GM12878 (cell line): Measurements from ENCODE around the gene DUSP16. TPM values are rescaled to one million over a fixed set of nuclear protein-coding genes. Genes with fewer than 3 reads are reported as not detected.

Experiments used
- ATAC-seq: fragments of 200-7000 bp; cut with Tn5 transposase; 3 replicates; pipeline ENCODE4 v1.9.1; 2020; ENCODE audit warnings: mild to moderate bottlenecking, moderate library complexity
- BruUV-seq: library from RNA; stranded (reverse); fragments of 400-500 nt; replicated peaks from 2 replicates; lab custom pipeline; 2021; lab: Mats Ljungman, UMichigan
- CTCF ChIA-PET: fragments of 300-600 bp; sonication (Branson Sonifier 250); formaldehyde crosslinking; extraction: SDS; loops from one replicate; lab custom pipeline; 2021; ENCODE audit warnings: inconsistent platforms; lab: Yijun Ruan, JAX
- POLR2A ChIA-PET: fragments of 350-600 bp; formaldehyde crosslinking; extraction: SDS; loops from one replicate; lab custom pipeline; 2021; ENCODE audit warnings: inconsistent platforms; lab: Charles Lee
- RAD21 ChIA-PET: fragments of 300-600 bp; sonication (Branson Sonifier 250); formaldehyde crosslinking; loops from one replicate; lab custom pipeline; 2023; ENCODE audit warnings: antibody characterized with exemption; ENCODE audit not compliant: unreplicated experiment; lab: Charles Lee
- SMC1A ChIA-PET: fragments of 300-600 bp; sonication (Branson Sonifier 250); formaldehyde crosslinking; loops from one replicate; lab custom pipeline; 2023; ENCODE audit not compliant: unreplicated experiment, uncharacterized antibody; lab: Charles Lee
- DNase-seq: peaks from one replicate; pipeline ENCODE4 v3.0.0-alpha.2; 2011; ENCODE audit warnings: low read depth, low spot score
- FAIRE-seq: peaks from 3 replicates; lab custom pipeline; 2011; peaks lifted over from hg19 to GRCh38; lab: Jason Lieb, UNC
- H2AFZ ChIP-seq: 2 replicates; pipeline ENCODE4 v1.6.0; 2011; ENCODE audit warnings: low read depth, low read length, control low read depth; ENCODE audit not compliant: control insufficient read depth
- H3K27ac ChIP-seq: 2 replicates; pipeline ENCODE4 v1.5.1; 2011; ENCODE audit warnings: control low read depth; ENCODE audit not compliant: control insufficient read depth, insufficient read depth
- H3K27me3 ChIP-seq, 2 experiments: replicated peaks in 1 of 2; 2 replicates each; pipeline versions ENCODE4 v1.6.0 to v1.6.1; 2011; ENCODE audit warnings: low read length in 1 of 2; ENCODE audit not compliant: control insufficient read depth in 2 of 2, insufficient read depth in 2 of 2
- H3K36me3 ChIP-seq, 2 experiments: 2 replicates each; pipeline ENCODE4 v1.5.1; 2011; ENCODE audit warnings: low read length in 1 of 2; ENCODE audit not compliant: control insufficient read depth in 2 of 2, insufficient read depth in 2 of 2
- H3K4me1 ChIP-seq: 2 replicates; pipeline ENCODE4 v1.6.1; 2011; ENCODE audit warnings: mild to moderate bottlenecking, low read length, moderate library complexity, mixed read lengths; ENCODE audit not compliant: control insufficient read depth, insufficient read depth
- H3K4me2 ChIP-seq: 2 replicates; pipeline ENCODE4 v1.6.0; 2011; ENCODE audit warnings: control low read depth; ENCODE audit not compliant: control insufficient read depth, insufficient read depth
- H3K4me3 ChIP-seq: fragments of 200-600 bp; sonication (generic); 2 replicates; pipeline ENCODE4 v1.5.1; 2016
- H3K79me2 ChIP-seq: 2 replicates; pipeline ENCODE4 v1.6.0; 2011; ENCODE audit warnings: low read length; ENCODE audit not compliant: control insufficient read depth, insufficient read depth
- H3K9ac ChIP-seq: 2 replicates; pipeline ENCODE4 v1.8.0; 2011; ENCODE audit warnings: low read length, control low read depth, mixed read lengths; ENCODE audit not compliant: control insufficient read depth, insufficient read depth
- H3K9me3 ChIP-seq: replicated peaks from 3 replicates; pipeline ENCODE4 v1.5.1; 2011; ENCODE audit warnings: mild to moderate bottlenecking, low read length; ENCODE audit not compliant: control insufficient read depth, insufficient read depth
- H4K20me1 ChIP-seq: 2 replicates; pipeline ENCODE4 v1.6.0; 2011; ENCODE audit not compliant: control insufficient read depth, insufficient read depth
- ATF2 ChIP-seq: IDR thresholded peaks from 2 replicates; pipeline ENCODE4 v1.6.1; 2012; ENCODE audit warnings: low read length, inconsistent platforms
- BACH1 ChIP-seq: fragments of 450-650 bp; IDR thresholded peaks from 2 replicates; pipeline ENCODE4 v1.6.1; 2017; ENCODE audit warnings: mild to moderate bottlenecking, borderline replicate concordance
- BCL11A ChIP-seq: IDR thresholded peaks from 2 replicates; pipeline ENCODE4 v1.6.1; 2011; ENCODE audit warnings: low read depth, low read length
- IKZF2 ChIP-seq, 2 experiments: fragments of 450-650 bp; IDR thresholded peaks; 2 replicates each; pipeline ENCODE4 v1.6.1; 2017; ENCODE audit warnings: mild to moderate bottlenecking in 2 of 2, moderate library complexity in 2 of 2
- MTA2 ChIP-seq: fragments of 450-650 bp; IDR thresholded peaks from 2 replicates; pipeline ENCODE4 v1.6.1; 2016; ENCODE audit warnings: low read depth, mild to moderate bottlenecking, moderate library complexity
- MTA3 ChIP-seq: IDR thresholded peaks from 2 replicates; pipeline ENCODE4 v1.6.1; 2012; ENCODE audit warnings: low read length, inconsistent platforms, borderline replicate concordance
- MYB ChIP-seq: fragments of 150-350 bp; IDR thresholded peaks from 2 replicates; pipeline ENCODE4 v1.6.1; 2014; ENCODE audit warnings: mild to moderate bottlenecking, low read depth, low read length, borderline replicate concordance
- NBN ChIP-seq: fragments of 450-650 bp; IDR thresholded peaks from 2 replicates; pipeline ENCODE4 v1.6.1; 2016
- NR2C1 ChIP-seq: fragments of 450-650 bp; IDR thresholded peaks from 2 replicates; pipeline ENCODE4 v1.6.1; 2017; ENCODE audit warnings: antibody characterized with exemption, mild to moderate bottlenecking, moderate library complexity
- POU2F2 ChIP-seq: IDR thresholded peaks from 3 replicates; pipeline ENCODE4 v1.6.1; 2011; ENCODE audit warnings: low read depth, mild to moderate bottlenecking, low read length, borderline replicate concordance
- RELA ChIP-seq: fragments of 450-650 bp; IDR thresholded peaks from 2 replicates; pipeline ENCODE4 v1.8.0; 2014; ENCODE audit warnings: borderline replicate concordance; ENCODE audit not compliant: partially characterized antibody
- SKIL ChIP-seq: fragments of 450-650 bp; IDR thresholded peaks from 2 replicates; pipeline ENCODE4 v1.6.1; 2017; ENCODE audit warnings: mild to moderate bottlenecking, low read depth, inconsistent platforms; ENCODE audit not compliant: poor library complexity, severe bottlenecking
- ZNF24 ChIP-seq: fragments of 450-650 bp; IDR thresholded peaks from 2 replicates; pipeline ENCODE4 v1.6.1; 2017; ENCODE audit warnings: antibody characterized with exemption, mild to moderate bottlenecking
- WGBS: methylation state at CpG from one replicate; pipeline ENCODE4 v1.1.6; 2016; ENCODE audit warnings: low lambda C conversion rate; ENCODE audit not compliant: insufficient replicate concordance, insufficient coverage; ENCODE audit errors: missing lambda C conversion rate; 5-methylcytosine and 5-hydroxymethylcytosine counted together
- in situ Hi-C: fragments of 300-500 bp; cut with MboI; formaldehyde crosslinking; loops from 9 replicates; pipeline ENCODE4 v1.14.3; 2018; ENCODE audit warnings: mixed read lengths
- intact Hi-C: fragments of 100-400 bp; cut with micrococcal nuclease; formaldehyde crosslinking; loops from one replicate; pipeline ENCODE4 v1.14.2; 2022; ENCODE audit not compliant: unreplicated experiment
- polyA plus RNA-seq, 11 experiments: library from polyadenylated mRNA; depleted of rRNA in 4 of 11; unstranded in 6 of 11; stranded (reverse) in 5 of 11; fragments of >200 nt; fragmentation: Nextera tagmentation in 4 of 11; fragmentation: Illumina TruSeq in 1 of 11; extraction: Ambion mirVana in 4 of 11; extraction: Trizol in 1 of 11; gene quantifications; 1 replicate in 1 of 11; 2 replicates in 10 of 11; pipeline versions ENCODE4 v1.2.1 to v1.2.3, GENCODE V29; 2011 to 2016; ENCODE audit warnings: inconsistent platforms in 2 of 11, missing spikeins in 2 of 11, low read depth in 1 of 11
- total RNA-seq, 4 experiments: library from RNA; depleted of rRNA in 3 of 4; stranded (reverse); fragments of >200 nt in 3 of 4; fragmentation: Illumina TruSeq in 1 of 4; extraction: Trizol in 1 of 4; gene quantifications; 2 replicates each; pipeline versions ENCODE4 v1.2.1 to v1.2.3, GENCODE V29; 2013 to 2021

The DUSP16 gene
- total and polyA plus RNA-seq, 10 of the 15 experiments (the other 5 are each of a cell fraction or from before 2014, with no cell fraction given), result 3.9 to 75.3 (median 26.8) TPM

- ATAC-seq (no peak), DNase-seq (no peak), FAIRE-seq (no peak)
- Histone ChIP-seq H3K27me3 (no peaks in the 10 kb centered on the region), H2AFZ (no peak overlapping the region), H3K4me3 (no peak overlapping the region), H3K79me2 (no peaks in the 10 kb centered on the region; the same call in 1 of the 2 replicates), H3K9me3 (no peaks in the 10 kb centered on the region), H3K4me2 (no peak overlapping the region), H4K20me1 (no peaks in the 10 kb centered on the region), H3K27ac (no peak overlapping the region), H3K9ac (no peak overlapping the region), H3K4me1 (no peaks in the 10 kb centered on the region), H3K36me3 (peaks cover 0 to 6% of the 10 kb centered on the region in 2 experiments; a peak in 2 of 4 replicates)
- RAD21 ChIA-PET, result interaction anchor here (1.0 to 2.7 kb wide), 6 partner anchors 9 to 47 kb away, joined by 3 to 8 read pairs (median 4); no protein-coding TSS in a partner anchor
- CTCF ChIA-PET, result interaction anchor here (0.8 to 1.6 kb wide), 6 partner anchors 15 to 217 kb away, joined by 3 to 6 read pairs (median 3); no protein-coding TSS in a partner anchor
- SMC1A ChIA-PET, result interaction anchor here (0.8 to 5.2 kb wide), 8 partner anchors 9 to 135 kb away, joined by 4 to 34 read pairs (median 7); no protein-coding TSS in a partner anchor
- no TSS peak for BruUV-seq
- TF ChIP-seq NR2C1, result no peak
- TF ChIP-seq MTA2, result peak; percentile 74
- peak; percentile 36 to 50; a peak in 2 of 4 replicates for TF ChIP-seq IKZF2 (IDR thresholded peaks at IDR 0.05)
- 0 out of 2 replicates have a peak, but pooled peaks have one; percentile 8 for TF ChIP-seq ZNF24
- in situ Hi-C loops, result no loop called here
- intact Hi-C loops, result no loop called here
- POLR2A ChIA-PET, result interaction anchor here (0.7 to 5.2 kb wide), 5 partner anchors 8 to 87 kb away, joined by 3 to 19 read pairs (median 3); partner anchors contain the start of gene DUSP16
Measured at GRCh38 chr12:12520273-12520672, 42.4 kb downstream of the DUSP16 start.

GRCh38 chr12:12519354-12519998 lies 43.2 kb downstream of the DUSP16 start:
- no TSS peak for BruUV-seq
- H3K4me3 ChIP-seq, result no peak overlapping the region
- in situ Hi-C loops, result no loop called here
- H3K4me2 ChIP-seq, result no peak overlapping the region
- no peaks in the 10 kb centered on the region for H3K4me1 ChIP-seq
- RAD21 ChIA-PET, result interaction anchor here (1.0 to 2.7 kb wide), 6 partner anchors 8 to 46 kb away, joined by 3 to 8 read pairs (median 4); no protein-coding TSS in a partner anchor
- FAIRE-seq (no peak), ATAC-seq (no peak)
- H3K9me3 ChIP-seq, result no peaks in the 10 kb centered on the region
- H2AFZ ChIP-seq, result no peak overlapping the region
- no peaks in the 10 kb centered on the region for H3K27me3 ChIP-seq
- H4K20me1 ChIP-seq, result no peaks in the 10 kb centered on the region
- CTCF ChIA-PET, result interaction anchor here (0.8 to 1.6 kb wide), 8 partner anchors 8 to 217 kb away, joined by 3 to 6 read pairs (median 3); no protein-coding TSS in a partner anchor
- H3K79me2 ChIP-seq, result no peaks in the 10 kb centered on the region
- WGBS, result 96% methylated on average over 4 of the region's 4 CpGs
- POLR2A ChIA-PET, result interaction anchor here (0.6 to 5.2 kb wide), 9 partner anchors 9 to 44 kb away, joined by 3 to 19 read pairs (median 4); partner anchors contain the start of gene DUSP16
- H3K9ac ChIP-seq, result no peak overlapping the region
- TF ChIP-seq ATF2, result no peak
- TF ChIP-seq RELA, result no peak
- no peak for TF ChIP-seq MTA3
- no peak for TF ChIP-seq IKZF2 (IDR thresholded peaks at IDR 0.05)
- no peak for TF ChIP-seq NR2C1
- TF ChIP-seq BACH1, result no peak
- TF ChIP-seq BCL11A, result no peak
- no peak for TF ChIP-seq POU2F2
- TF ChIP-seq NBN, result no peak
- no peak for TF ChIP-seq SKIL
- TF ChIP-seq MYB, result no peak
- TF ChIP-seq, all 136 proteins: peak for 0
- no peak overlapping the region for H3K27ac ChIP-seq
- no peak for DNase-seq
- SMC1A ChIA-PET, result interaction anchor here (0.8 to 5.2 kb wide), 12 partner anchors 9 to 135 kb away, joined by 3 to 34 read pairs (median 5); no protein-coding TSS in a partner anchor
- peaks cover 0 to 6% of the 10 kb centered on the region in 2 experiments; a peak in 2 of 4 replicates for H3K36me3 ChIP-seq
- intact Hi-C loops, result no loop called here
